ENCODE results near the gene ITGBL1.

DNA sequence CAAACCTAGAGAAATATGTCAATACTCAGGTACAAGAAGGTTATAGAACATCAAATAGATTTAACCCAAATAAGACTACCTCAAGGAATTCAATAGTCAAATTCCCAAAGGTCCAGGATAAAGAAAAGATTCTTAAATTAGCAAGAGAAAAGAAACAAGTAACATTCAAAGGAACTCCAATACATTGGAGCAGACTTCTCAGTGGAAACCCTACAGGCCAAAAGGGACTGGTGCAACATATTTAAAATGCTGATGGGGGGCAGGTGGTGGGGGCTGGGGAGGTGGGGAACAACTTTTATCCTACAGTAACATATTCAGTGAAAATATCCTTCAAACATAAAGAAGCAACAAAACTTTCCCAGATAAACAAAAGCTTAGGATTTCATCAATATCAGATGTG lies 23.1 kb downstream of the ITGBL1 start:
- TF ChIP-seq MYC (IDR thresholded peaks at IDR 0.05; ENCODE audit: low read depth, low read length), result no peak
- TF ChIP-seq, protein P1, sequence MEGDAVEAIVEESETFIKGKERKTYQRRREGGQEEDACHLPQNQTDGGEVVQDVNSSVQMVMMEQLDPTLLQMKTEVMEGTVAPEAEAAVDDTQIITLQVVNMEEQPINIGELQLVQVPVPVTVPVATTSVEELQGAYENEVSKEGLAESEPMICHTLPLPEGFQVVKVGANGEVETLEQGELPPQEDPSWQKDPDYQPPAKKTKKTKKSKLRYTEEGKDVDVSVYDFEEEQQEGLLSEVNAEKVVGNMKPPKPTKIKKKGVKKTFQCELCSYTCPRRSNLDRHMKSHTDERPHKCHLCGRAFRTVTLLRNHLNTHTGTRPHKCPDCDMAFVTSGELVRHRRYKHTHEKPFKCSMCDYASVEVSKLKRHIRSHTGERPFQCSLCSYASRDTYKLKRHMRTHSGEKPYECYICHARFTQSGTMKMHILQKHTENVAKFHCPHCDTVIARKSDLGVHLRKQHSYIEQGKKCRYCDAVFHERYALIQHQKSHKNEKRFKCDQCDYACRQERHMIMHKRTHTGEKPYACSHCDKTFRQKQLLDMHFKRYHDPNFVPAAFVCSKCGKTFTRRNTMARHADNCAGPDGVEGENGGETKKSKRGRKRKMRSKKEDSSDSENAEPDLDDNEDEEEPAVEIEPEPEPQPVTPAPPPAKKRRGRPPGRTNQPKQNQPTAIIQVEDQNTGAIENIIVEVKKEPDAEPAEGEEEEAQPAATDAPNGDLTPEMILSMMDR (IDR thresholded peaks at IDR 0.05; ENCODE audit: extremely low read depth in 1 of 2, insufficient read depth in 1 of 2, low read depth in 1 of 2, low read length in 2 of 2), result no peak
- no peak for TF ChIP-seq POLR2A (IDR thresholded peaks at IDR 0.05; ENCODE audit: low read depth, low read length)
- TF ChIP-seq, protein P2, sequence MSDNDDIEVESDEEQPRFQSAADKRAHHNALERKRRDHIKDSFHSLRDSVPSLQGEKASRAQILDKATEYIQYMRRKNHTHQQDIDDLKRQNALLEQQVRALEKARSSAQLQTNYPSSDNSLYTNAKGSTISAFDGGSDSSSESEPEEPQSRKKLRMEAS (IDR thresholded peaks at IDR 0.05; ENCODE audit: insufficient read depth, insufficient read length), result no peak
- no peak for TF ChIP-seq EZH2 (IDR thresholded peaks at IDR 0.05; ENCODE audit: borderline replicate concordance, low read depth, low read length, severe bottlenecking)
- TF ChIP-seq POLR2AphosphoS5 (IDR thresholded peaks at IDR 0.05; ENCODE audit: insufficient read depth, low read depth, low read length), result no peak
- TF ChIP-seq JUN (IDR thresholded peaks at IDR 0.05; ENCODE audit: borderline replicate concordance, insufficient read depth, insufficient read length, low read depth), result no peak

All from endothelial cell of umbilical vein (primary cell).